Mesenteric fat pad (tissue), 1 donor: ENCODE results near the gene WDCP. TPM values are rescaled to one million over a fixed set of nuclear protein-coding genes. Genes with fewer than 3 reads are reported as not detected.

Experiments
- DNase-seq: peaks from one replicate; pipeline ENCODE4 v3.0.0-alpha.2; 2020; ENCODE audit warnings: low spot score
- total RNA-seq: library from RNA; stranded (reverse); fragmentation: NEBNext Ultra II Directional; extraction: Animal tissue kit (Norgen Biotek cat#: 25700); gene quantifications from one replicate; pipeline ENCODE4 v1.2.1, GENCODE V29; 2021
- donor health status: DM: yes; HTN: yes; CAD: no.

Gene WDCP
- total RNA-seq, 1 donor from 2014 or later: 7.2 TPM

GRCh38 chr2:24072259-24072658 is 25.1 kb upstream of the WDCP start:
- no peak for DNase-seq

GRCh38 chr2:24065341-24065740 is 18.1 kb upstream of the WDCP start:
- no peak for DNase-seq

- DNase-seq: no peak
These were observed 11.5 kb upstream of the WDCP start for GRCh38 chr2:24058564-24059271.

GRCh38 chr2:24055750-24056149 is 8.6 kb upstream of the WDCP start:
- no peak for DNase-seq

- DNase-seq: no peak
These were observed 7.3 kb upstream of the WDCP start for GRCh38 chr2:24054366-24055010.

- DNase-seq: no peak
These were observed 5.8 kb upstream of the WDCP start for GRCh38 chr2:24052951-24053350.

- no peak for DNase-seq
These were observed 4.6 kb upstream of the WDCP start for GRCh38 chr2:24051833-24052232.

- no peak for DNase-seq
These were observed 3.1 kb upstream of the WDCP start for GRCh38 chr2:24050041-24050979.

GRCh38 chr2:24049485-24050021 is 2.4 kb upstream of the WDCP start, which contains the start of gene FKBP1B:
FKBP1B (plus strand) TSS chr2:24049741; CDS start chr2:24049850, 109 bp downstream.
- DNase-seq: no peak

- no peak for DNase-seq
These were observed 1.7 kb upstream of the WDCP start for GRCh38 chr2:24048769-24049484.

- DNase-seq: no peak
These were observed 477 bp upstream of the WDCP start for GRCh38 chr2:24047703-24048033.

- DNase-seq: no peak
These were observed 627 bp downstream of the WDCP start for GRCh38 chr2:24046599-24046929.

GRCh38 chr2:24045511-24046508 is 1.4 kb downstream of the WDCP start:
- DNase-seq: no peak

- DNase-seq: peak; percentile 37
These were observed 4.1 kb downstream of the WDCP start for GRCh38 chr2:24043133-24043532.

GRCh38 chr2:24040511-24040910 is 6.7 kb downstream of the WDCP start:
- DNase-seq: no peak

GRCh38 chr2:24038786-24039499 is 8.2 kb downstream of the WDCP start:
- peak; percentile 73 for DNase-seq

- no peak for DNase-seq
These were observed 21.0 kb downstream of the WDCP start for GRCh38 chr2:24026233-24026632.

- DNase-seq: no peak
These were observed 22.1 kb downstream of the WDCP start for GRCh38 chr2:24024996-24025663.

GRCh38 chr2:24024018-24024417 is 23.2 kb downstream of the WDCP start:
- no peak for DNase-seq
